Stimulated activated CD8-positive, alpha-beta memory T cell treated with anti-CD3 and anti-CD28 coated beads, Interleukin-12 subunit alpha, Interleukin-12 subunit beta, amount 100 ng/mL, for 24 hours (primary cell): Measurements from ENCODE around the gene RNF43.
"Not testable (repeated sequence)": the region's sequence is repeated elsewhere in the genome, so short reads cannot be mapped to it uniquely, and the experiment has no call there.

ENCODE experiments used
- DNase-seq: peaks from one replicate; pipeline ENCODE4 v3.0.0-alpha.2; 2020; ENCODE audit errors: extremely low read depth

Gene RNF43

GRCh38 chr17:58409432-58409831 lies 7.9 kb downstream of the RNF43 start:
- no peak for DNase-seq

- DNase-seq = no peak
Observed at GRCh38 chr17:58403311-58403710, 14.0 kb downstream of the RNF43 start.

DNA sequence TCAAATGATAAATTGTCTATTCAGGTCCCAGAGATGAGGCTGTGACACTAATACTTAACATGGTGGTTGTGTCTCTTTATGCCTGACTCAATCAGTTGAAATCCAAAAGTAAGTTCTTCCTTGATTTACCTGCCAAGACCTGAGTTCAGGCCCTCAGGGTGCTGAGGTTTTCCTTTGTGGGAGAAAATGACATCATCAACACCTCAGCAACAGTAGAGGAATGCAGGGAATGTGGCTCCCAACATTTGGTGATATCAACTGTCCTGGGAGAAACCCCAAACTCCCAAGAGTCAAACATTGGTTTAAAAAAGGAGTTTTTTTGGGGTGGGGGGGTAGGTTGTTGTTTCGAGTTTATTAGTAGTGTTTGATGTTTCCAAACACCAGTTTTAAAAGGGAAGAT lies 14.7 kb downstream of the RNF43 start:
- no peak for DNase-seq

- DNase-seq = no peak
Observed at GRCh38 chr17:58402047-58402446, 15.3 kb downstream of the RNF43 start.

GRCh38 chr17:58401287-58401686 lies 16.0 kb downstream of the RNF43 start:
- DNase-seq = no peak

GRCh38 chr17:58400826-58401225 lies 16.5 kb downstream of the RNF43 start:
- no peak for DNase-seq

DNA sequence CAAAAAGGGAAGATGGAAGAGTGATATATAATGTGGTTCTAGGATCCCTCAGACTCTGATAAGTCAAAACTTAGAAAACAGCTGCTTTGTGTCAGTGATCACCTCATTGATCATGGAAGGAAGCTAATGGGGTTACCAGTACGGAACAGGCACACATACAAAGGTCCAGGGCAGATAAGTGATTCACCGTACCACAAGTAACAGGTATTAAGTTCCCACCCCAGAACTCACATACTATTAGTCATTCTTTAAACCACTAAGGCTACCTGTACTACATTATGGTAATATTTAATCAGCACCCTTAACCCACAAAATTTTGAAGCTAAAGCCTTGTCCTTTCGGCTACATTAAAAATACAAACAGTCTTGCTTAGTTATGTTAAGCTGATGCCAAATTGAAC lies 17.4 kb downstream of the RNF43 start:
- no peak for DNase-seq

- no peak for DNase-seq
Observed at GRCh38 chr17:58398574-58399266, 18.6 kb downstream of the RNF43 start.

GRCh38 chr17:58397421-58397820 lies 19.9 kb downstream of the RNF43 start:
- not testable (repeated sequence) for DNase-seq

- no peak for DNase-seq
Observed at GRCh38 chr17:58396173-58396572, 21.2 kb downstream of the RNF43 start.

DNA sequence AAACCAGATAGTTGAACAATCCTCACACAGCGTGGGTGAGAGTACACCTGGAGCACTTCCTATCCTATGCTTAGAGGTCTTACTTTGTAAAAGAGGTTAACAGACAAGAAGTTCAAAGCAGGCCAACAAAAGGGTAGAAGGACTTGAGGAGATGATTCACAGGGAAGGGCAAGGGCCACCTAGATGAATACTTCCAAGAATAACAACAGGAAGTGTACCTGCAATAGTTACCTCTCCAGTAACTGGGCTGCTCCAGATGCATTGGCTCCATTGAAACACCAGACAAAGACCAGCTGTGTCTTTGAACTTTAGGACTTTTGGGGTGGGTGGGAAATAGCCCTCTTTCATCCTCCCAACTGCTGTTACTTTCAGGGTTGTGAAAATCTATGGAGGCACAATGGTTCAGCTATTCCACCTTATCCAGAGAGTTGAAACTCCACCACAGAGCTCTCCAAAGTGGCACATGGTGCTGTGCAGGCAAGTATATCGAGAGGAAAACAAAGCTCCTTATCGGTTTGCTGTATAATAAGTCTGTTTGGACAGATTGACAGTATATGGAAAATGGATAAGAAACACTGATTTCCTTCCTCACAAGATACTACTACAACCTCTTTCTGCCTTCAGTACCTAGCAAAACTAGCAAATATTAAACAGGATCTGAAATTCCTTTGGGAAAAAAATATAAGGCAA lies 22.7 kb downstream of the RNF43 start:
- no peak for DNase-seq

DNA sequence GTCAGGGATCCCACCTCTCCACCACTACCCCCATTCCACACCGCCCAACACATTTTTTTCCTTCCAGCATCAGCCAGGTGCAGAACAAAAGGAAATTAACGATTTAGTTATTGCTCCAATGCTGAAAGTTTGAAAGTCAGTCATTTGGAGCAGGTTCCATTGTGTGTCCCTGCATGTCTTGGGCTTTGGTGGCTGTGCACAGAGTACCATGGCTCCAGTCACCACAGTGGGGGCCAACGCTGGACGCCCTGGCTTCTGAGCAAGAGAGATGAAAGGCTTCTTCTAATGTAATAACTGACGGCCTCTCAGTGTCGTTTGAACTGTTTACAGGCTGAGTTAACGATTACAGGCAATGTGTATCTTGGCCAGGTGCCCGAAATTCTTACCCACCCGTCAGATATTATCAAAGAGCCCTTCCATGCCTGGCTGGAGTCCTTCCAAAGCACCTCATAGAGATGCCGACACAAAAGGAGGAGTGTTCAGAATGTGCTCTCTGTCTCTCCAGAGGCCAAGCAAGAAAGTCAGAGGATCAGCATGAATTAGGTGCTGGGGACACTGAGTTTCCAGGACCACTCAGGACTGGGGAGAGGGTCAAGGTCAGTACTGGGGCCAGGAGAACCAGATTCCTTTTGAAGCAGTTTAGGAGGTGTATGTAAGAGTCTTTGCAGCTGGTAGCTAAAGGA lies 25.9 kb downstream of the RNF43 start:
- no peak for DNase-seq

DNA sequence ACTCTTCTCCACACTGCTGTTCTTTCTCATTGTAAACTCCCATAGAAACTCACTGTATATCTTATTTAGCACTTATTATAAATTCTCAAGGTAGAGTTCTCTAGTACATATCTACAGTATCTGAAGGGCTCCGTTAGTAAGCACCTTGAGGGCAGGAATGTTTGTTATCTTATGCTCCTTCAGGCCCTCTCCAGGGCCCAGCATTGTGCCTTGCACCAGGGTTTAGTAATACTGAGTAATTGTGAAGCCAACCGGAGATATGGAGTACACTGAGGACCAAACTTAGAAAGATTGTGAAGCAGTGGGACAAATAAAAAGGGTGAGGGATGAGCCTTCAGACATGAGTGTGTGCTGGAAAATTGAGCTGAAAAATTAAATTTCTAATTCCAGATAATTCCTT lies 26.4 kb downstream of the RNF43 start:
- DNase-seq = no peak

GRCh38 chr17:58388302-58389190 lies 28.8 kb downstream of the RNF43 start:
- DNase-seq = no peak

- no peak for DNase-seq
Observed at GRCh38 chr17:58387834-58388233, 29.5 kb downstream of the RNF43 start.

DNA sequence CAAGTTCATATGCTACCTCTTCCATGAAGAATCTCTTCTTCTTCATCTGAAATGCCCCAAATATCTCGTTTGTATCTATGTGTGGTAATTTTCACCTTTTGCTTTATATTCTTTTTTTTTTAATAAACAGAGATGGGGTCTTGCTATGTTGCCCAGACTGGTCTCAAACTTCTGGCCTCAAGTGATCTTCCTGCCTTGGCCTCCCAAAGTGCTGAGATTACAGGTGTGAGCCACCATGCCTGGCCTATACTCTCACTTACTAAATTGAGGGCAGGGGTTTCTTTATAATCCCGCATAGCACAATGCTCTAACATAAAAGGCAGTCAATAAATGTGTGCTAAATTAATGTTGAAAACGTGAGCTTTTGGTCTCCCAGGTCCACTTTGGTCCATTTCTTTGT lies 30.6 kb downstream of the RNF43 start:
- no peak for DNase-seq

GRCh38 chr17:58385359-58385899 lies 31.9 kb downstream of the RNF43 start:
- DNase-seq = no peak

GRCh38 chr17:58384897-58385296 lies 32.4 kb downstream of the RNF43 start:
- DNase-seq = no peak

DNA sequence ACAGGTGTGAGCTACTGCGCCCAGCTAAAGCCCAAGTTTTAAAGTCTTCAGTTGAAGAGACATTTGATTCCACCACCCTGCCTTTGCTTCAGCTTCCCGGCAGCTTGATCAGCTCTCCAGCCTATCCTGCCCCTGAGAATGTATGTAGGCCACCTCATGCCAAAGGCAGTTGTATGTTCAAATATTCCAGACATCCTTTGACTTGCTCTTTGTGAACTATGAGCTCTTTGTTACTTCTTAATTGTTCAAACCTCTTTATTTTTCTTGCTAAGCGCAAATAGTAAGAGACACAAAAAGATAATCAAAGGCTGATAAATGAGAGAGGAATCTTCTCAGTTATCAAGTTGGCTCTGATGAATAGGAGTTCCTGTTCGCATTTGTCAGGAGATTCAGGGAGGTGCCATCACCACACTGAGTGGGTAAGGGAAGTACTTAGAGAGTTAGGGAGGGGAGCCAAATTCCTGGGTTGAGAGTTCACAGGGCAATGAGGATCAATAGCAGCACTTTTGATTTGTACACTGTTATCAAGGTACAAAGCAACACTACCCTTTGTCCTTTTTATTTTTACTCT lies 33.4 kb downstream of the RNF43 start:
- DNase-seq = no peak

- DNase-seq = no peak
Observed at GRCh38 chr17:58382872-58383242, 34.5 kb downstream of the RNF43 start.

- DNase-seq = no peak
Observed at GRCh38 chr17:58382108-58382871, 35.0 kb downstream of the RNF43 start.
